Stimulated activated CD4-positive, alpha-beta T cell treated with anti-CD3 and anti-CD28 coated beads, Interleukin-15, amount 100 ng/mL, for 24 hours (primary cell): ENCODE data around the gene BRCA1.

Experiments used
- DNase-seq: peaks from one replicate; pipeline ENCODE4 v3.0.0-alpha.2; 2020

The BRCA1 gene

GRCh38 chr17:43024407-43025289, 100.5 kb downstream of the BRCA1 start, which contains the start of gene RND2:
TSS of gene RND2 (plus strand) at chr17:43025231. CDS start at chr17:43025348, 117 bp downstream.
- DNase-seq = peak; percentile 86

GRCh38 chr17:43021741-43022512, 103.2 kb downstream of the BRCA1 start, which contains the start of gene VAT1:
TSS of gene VAT1 (minus strand) at chr17:43022385. CDS start at chr17:43022322, 63 bp downstream.
- peak; percentile 79 for DNase-seq

GRCh38 chr17:43020789-43021740, 104.1 kb downstream of the BRCA1 start:
- DNase-seq = peak; percentile 39

GRCh38 chr17:43020030-43020621, 105.0 kb downstream of the BRCA1 start:
- DNase-seq = no peak

- no peak for DNase-seq
Measured at GRCh38 chr17:43019418-43019817, 105.7 kb downstream of the BRCA1 start.

- no peak for DNase-seq
Measured at GRCh38 chr17:43018932-43019331, 106.2 kb downstream of the BRCA1 start.

GRCh38 chr17:43018008-43018853, 106.9 kb downstream of the BRCA1 start:
- DNase-seq = no peak

- no peak for DNase-seq
Measured at GRCh38 chr17:43016216-43016615, 108.9 kb downstream of the BRCA1 start.

GRCh38 chr17:43015579-43015978, 109.6 kb downstream of the BRCA1 start:
- DNase-seq = no peak

GRCh38 chr17:43014649-43015542, 110.3 kb downstream of the BRCA1 start:
- no peak for DNase-seq

- DNase-seq = no peak
Measured at GRCh38 chr17:43014020-43014648, 111.0 kb downstream of the BRCA1 start.

- DNase-seq = no peak
Measured at GRCh38 chr17:43013296-43013695, 111.9 kb downstream of the BRCA1 start.

- no peak for DNase-seq
Measured at GRCh38 chr17:43011728-43012472, 113.3 kb downstream of the BRCA1 start.

- DNase-seq = no peak
Measured at GRCh38 chr17:43010667-43011308, 114.4 kb downstream of the BRCA1 start.

GRCh38 chr17:43006639-43007551, 118.3 kb downstream of the BRCA1 start, which contains the start of gene IFI35:
TSS of gene IFI35 (plus strand) at chr17:43006784. CDS start at chr17:43006948, 164 bp downstream.
- DNase-seq = peak; percentile 90

GRCh38 chr17:43003542-43004172, 121.5 kb downstream of the BRCA1 start:
- DNase-seq = no peak
